Ovary (tissue), 9 donors: Measurements from ENCODE around the gene SPRY1. TPM values are rescaled to one million over a fixed set of nuclear protein-coding genes. Genes with fewer than 3 reads are reported as not detected.
A peak's percentile ranks its signal among the peaks of the same experiment; 100 is the strongest.

Source experiments
- DNase-seq, 5 donors: peaks; one replicate each; pipeline ENCODE4 v3.0.0-alpha.2; 2019 to 2020
- H3K27ac ChIP-seq, 2 donors: fragments of 200-600 bp; one replicate each; pipeline versions ENCODE4 v1.5.1 to v1.8.0; 2019 to 2022
- H3K27me3 ChIP-seq: fragments of 200-600 bp; one replicate; pipeline ENCODE4 v1.8.0; 2022
- H3K36me3 ChIP-seq: fragments of 200-600 bp; sonication (generic); one replicate; pipeline ENCODE4 v1.5.1; 2019
- H3K4me1 ChIP-seq: one replicate; pipeline ENCODE4 v1.8.1; 2013; ENCODE audit warnings: mild to moderate bottlenecking, moderate library complexity; ENCODE audit not compliant: insufficient read depth
- H3K4me3 ChIP-seq: fragments of 200-600 bp; sonication (generic); one replicate; pipeline ENCODE4 v1.5.1; 2017
- H3K9me3 ChIP-seq, 2 donors: fragments of 200-600 bp in 1 of 2; sonication (generic) in 1 of 2; one replicate each; pipeline versions ENCODE4 v1.5.1 to v1.8.1; 2013 to 2019; ENCODE audit warnings: mild to moderate bottlenecking in 1 of 2, moderate library complexity in 1 of 2
- EP300 ChIP-seq: sonication (generic); formaldehyde crosslinking; IDR thresholded peaks from one replicate; pipeline ENCODE4 v1.6.1; 2017; ENCODE audit warnings: antibody characterized with exemption
- POLR2A ChIP-seq: fragments of 450-650 bp; IDR thresholded peaks from one replicate; pipeline ENCODE4 v1.6.1; 2017; ENCODE audit warnings: antibody characterized with exemption, mild to moderate bottlenecking, moderate library complexity
- WGBS, 3 donors: extraction: QIAGEN DNeasy Blood & Tissue Kit in 1 of 3; methylation state at CpG; one replicate each; pipeline versions ENCODE4 v1.1.5 to v1.1.7; 2013 to 2017; 5-methylcytosine and 5-hydroxymethylcytosine counted together
- intact Hi-C, 4 donors: fragments of 100-400 bp; cut with DNase I; formaldehyde crosslinking; loops; one replicate each; pipeline versions ENCODE4 v1.11.0 to v1.15.1; 2022 to 2023
- polyA plus RNA-seq, 2 donors: library from polyadenylated mRNA; stranded (reverse); fragments of 200-250 nt in 1 of 2; fragments of 350-450 nt in 1 of 2; fragmentation: Illumina TruSeq in 1 of 2; extraction: RNeasy Lipid Tissue Mini Kit (QIAGEN cat#74804) in 1 of 2; gene quantifications; one replicate each; pipeline ENCODE4 v1.2.3, GENCODE V29; 2013 to 2014
- total RNA-seq, 7 donors: library from RNA; depleted of rRNA in 2 of 7; stranded (reverse); fragments of >200 nt in 2 of 7; fragmentation: NEBNext Ultra II Directional in 3 of 7; extraction: Animal tissue kit (Norgen Biotek cat#: 25700) in 3 of 7; gene quantifications; one replicate each; pipeline versions ENCODE4 v1.1.0 to v1.2.4, GENCODE V29; 2016 to 2023
- TF ChIP-seq, protein P1 (sequence below), 3 donors: fragments of 450-650 bp in 2 of 3; fragments of 200-600 bp in 1 of 3; IDR thresholded peaks; one replicate each; pipeline versions ENCODE4 v1.5.1 to v1.8.0; 2016 to 2022; ENCODE audit warnings: antibody characterized with exemption in 3 of 3, mild to moderate bottlenecking in 1 of 3
- donor health status: DM: no; HTN: no; CAD: no; lungs with moderate emphysema.
- donor health status: DM: no; HTN: no; CAD: no.
- donor health status: Bipolar disorder and iron deficiency.
- donor health status: DM: yes; HTN: yes; CAD: no.
- donor health status: DM: no; HTN: no; CAD: no.
- donor health status: DM: yes; HTN: yes; CAD: no.

The SPRY1 gene
- total and polyA plus RNA-seq, 9 donors = 22.5 to 124 (median 43.5) TPM

DNA sequence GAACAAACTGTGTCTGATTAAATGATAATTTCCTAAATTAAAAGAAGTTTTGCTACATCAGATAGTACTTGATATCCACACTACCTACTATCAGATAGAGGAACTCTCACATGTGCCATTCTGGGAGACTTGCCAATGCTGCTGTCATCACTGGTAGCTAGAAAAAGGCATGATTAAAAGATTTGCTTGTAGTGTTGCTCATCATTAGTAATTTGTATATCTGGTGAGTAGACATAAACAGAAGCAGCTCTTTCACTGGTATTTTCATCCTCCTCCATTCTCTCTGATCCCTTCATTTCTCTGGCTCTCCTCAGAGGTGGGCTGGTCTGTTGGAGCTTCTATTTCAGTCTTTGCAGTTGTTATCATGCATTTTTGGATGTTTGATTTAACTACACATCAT is 56.0 kb downstream of the SPRY1 start:
- no peaks in the 10 kb centered on the region for H3K27me3 ChIP-seq
- intact Hi-C loops = no loop called here
- no peaks in the 10 kb centered on the region for H3K9me3 ChIP-seq
- DNase-seq = peak in 1 of 5 donors; percentile 25
- no peaks in the 10 kb centered on the region for H3K4me1 ChIP-seq
- TF ChIP-seq, protein P1, sequence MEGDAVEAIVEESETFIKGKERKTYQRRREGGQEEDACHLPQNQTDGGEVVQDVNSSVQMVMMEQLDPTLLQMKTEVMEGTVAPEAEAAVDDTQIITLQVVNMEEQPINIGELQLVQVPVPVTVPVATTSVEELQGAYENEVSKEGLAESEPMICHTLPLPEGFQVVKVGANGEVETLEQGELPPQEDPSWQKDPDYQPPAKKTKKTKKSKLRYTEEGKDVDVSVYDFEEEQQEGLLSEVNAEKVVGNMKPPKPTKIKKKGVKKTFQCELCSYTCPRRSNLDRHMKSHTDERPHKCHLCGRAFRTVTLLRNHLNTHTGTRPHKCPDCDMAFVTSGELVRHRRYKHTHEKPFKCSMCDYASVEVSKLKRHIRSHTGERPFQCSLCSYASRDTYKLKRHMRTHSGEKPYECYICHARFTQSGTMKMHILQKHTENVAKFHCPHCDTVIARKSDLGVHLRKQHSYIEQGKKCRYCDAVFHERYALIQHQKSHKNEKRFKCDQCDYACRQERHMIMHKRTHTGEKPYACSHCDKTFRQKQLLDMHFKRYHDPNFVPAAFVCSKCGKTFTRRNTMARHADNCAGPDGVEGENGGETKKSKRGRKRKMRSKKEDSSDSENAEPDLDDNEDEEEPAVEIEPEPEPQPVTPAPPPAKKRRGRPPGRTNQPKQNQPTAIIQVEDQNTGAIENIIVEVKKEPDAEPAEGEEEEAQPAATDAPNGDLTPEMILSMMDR (IDR thresholded peaks at IDR 0.05) = no peak
- TF ChIP-seq EP300 = no peak
- no peak for TF ChIP-seq POLR2A
- H3K27ac ChIP-seq = no peak overlapping the region
- H3K4me3 ChIP-seq = no peak overlapping the region
- no peaks in the 10 kb centered on the region for H3K36me3 ChIP-seq

DNA sequence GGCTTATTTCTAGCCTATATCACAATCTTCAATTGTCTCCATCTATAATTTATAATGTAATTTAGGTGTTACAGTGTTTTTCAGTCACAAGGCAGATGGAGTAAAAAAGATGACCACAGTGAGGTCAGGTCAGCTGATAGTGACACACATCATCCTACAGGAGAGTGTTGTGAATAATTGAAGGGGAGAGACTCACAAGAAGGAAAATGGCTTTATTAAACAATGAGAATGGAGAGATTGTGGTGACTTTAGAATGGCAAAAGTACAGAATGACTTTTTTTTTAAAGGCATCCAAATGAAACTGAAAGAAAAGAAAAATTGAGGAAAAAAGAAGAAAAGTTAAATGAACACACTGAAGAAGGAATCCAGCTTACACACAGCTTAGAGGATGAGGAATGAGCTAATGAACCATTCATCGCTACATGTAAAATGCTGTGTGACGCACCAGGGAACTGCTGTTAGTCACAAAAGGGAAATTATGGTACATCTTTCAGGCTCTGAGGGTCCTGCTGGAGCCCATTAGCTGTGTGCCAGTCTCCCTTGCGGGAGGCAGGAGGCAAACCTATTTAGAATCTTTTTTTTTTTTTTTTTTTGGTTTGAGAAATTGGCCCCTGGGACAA is 56.6 kb downstream of the SPRY1 start:
- DNase-seq = no peak
- H3K27me3 ChIP-seq = no peaks in the 10 kb centered on the region
- 93 to 94% (median 94%) methylated on average over 3 of the region's 3 CpGs for WGBS, 3 donors
- H3K9me3 ChIP-seq = no peaks in the 10 kb centered on the region
- no peaks in the 10 kb centered on the region for H3K36me3 ChIP-seq
- no peak overlapping the region for H3K4me3 ChIP-seq
- intact Hi-C loops = no loop called here
- no peak overlapping the region for H3K27ac ChIP-seq
- TF ChIP-seq EP300 (no peak), POLR2A (no peak)
- TF ChIP-seq, protein P1 (IDR thresholded peaks at IDR 0.05) = no peak
- no peaks in the 10 kb centered on the region for H3K4me1 ChIP-seq
